HG03378 (cell line): ENCODE measurements around the gene ANO6.
"Not testable (repeated sequence)": the region's sequence is repeated elsewhere in the genome, so short reads cannot be mapped to it uniquely, and the experiment has no call there.

Source experiments
- ATAC-seq: cut with Tn5 transposase; IDR thresholded peaks from one replicate; pipeline ENCODE4 v1.9.1; 2021; ENCODE audit warnings: mild to moderate bottlenecking, moderate library complexity; ENCODE audit not compliant: unreplicated experiment

Gene ANO6, protein sequence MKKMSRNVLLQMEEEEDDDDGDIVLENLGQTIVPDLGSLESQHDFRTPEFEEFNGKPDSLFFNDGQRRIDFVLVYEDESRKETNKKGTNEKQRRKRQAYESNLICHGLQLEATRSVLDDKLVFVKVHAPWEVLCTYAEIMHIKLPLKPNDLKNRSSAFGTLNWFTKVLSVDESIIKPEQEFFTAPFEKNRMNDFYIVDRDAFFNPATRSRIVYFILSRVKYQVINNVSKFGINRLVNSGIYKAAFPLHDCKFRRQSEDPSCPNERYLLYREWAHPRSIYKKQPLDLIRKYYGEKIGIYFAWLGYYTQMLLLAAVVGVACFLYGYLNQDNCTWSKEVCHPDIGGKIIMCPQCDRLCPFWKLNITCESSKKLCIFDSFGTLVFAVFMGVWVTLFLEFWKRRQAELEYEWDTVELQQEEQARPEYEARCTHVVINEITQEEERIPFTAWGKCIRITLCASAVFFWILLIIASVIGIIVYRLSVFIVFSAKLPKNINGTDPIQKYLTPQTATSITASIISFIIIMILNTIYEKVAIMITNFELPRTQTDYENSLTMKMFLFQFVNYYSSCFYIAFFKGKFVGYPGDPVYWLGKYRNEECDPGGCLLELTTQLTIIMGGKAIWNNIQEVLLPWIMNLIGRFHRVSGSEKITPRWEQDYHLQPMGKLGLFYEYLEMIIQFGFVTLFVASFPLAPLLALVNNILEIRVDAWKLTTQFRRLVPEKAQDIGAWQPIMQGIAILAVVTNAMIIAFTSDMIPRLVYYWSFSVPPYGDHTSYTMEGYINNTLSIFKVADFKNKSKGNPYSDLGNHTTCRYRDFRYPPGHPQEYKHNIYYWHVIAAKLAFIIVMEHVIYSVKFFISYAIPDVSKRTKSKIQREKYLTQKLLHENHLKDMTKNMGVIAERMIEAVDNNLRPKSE

DNA sequence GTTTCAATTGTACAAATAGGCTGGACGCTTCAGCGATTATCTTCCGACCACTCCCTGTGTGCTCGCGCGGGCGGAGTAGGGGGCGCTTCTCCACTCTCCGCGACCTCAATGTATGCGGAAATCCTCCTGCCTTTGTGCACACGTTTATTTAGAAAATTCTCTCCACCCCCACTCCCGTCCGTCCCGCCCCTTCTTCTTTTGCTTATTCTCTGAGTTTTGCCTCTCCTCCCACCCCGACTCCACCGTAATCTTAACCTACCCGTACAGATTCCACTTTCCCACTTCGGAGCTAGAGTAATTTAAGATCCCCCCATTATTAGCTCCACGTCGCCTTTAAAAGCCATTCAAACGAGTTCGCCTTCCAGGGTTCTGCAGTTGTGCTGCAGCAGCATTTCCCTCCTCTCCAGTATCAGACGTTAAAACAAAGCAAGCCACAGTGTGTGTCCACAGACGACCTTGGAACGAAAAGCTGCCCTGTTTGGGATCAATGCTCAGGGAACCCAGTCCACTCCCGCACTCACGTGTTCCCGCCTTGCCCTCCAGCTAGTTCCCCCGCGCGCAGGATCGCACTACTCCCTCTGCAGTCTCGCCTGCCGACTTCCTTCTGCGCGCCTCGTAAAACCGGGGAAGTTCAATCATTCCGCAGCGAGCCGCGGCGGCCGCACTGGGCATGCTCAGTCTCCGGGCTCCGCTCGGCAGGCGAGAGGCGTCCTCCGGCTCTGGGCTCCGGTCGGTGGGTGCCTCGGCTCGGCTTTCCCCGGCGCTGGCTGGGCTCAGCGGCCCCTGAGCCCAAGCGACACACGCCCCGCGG, at the start of gene ANO6:
Gene ANO6 (plus strand): TSS at position 677 of the 811 bp plus-strand sequence. CDS start 227 bp downstream, outside the sequence.
- peak; percentile 66 for ATAC-seq

DNA sequence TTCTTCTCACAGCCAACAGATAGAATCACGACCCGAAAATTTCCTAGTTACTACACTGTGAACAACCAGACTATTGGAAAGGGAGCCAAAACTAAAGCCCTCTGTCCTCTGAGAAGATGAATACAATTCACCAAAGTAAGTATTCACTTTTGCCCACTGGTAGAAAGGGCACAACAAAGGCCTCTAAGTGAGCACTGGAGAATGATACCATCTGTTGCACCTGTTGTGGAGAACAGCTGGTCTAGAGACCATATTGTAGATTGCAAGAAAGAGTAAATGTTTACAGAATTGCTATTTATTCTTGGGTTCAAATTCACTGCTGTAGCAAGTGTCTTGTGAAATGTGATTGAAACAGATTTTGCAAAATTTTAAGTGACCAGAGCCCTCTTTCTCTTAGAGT, 46.9 kb upstream of the ANO6 start:
- ATAC-seq, result no peak

DNA sequence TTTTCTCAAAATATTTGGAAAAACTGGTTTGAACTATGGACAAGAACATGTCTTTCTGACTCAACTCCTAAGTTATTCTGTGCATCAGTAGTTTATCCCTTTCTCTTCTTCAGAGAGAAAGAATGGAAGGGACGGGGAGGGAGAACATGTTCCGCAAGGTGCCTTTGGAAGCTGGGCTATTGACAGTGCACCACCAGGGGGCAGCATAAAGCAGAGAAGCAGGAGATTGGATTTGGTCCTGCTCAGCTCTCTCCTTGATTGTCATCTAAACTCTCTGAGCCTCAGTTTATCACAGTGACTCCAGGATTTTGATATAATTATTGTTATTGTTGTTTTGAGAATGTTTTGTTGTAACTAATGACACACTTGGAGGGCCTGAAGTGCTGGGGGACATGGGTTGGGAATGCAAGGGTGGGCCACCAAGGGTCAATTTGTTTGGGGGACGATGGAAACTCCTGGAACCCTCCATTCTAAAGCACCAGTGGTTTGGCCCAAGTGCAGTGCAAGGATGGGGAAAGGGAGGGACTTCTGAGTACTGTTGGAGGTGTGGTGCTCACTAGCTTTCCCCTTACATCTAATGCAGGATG, 45.3 kb upstream of the ANO6 start:
- peak; percentile 58 for ATAC-seq

DNA sequence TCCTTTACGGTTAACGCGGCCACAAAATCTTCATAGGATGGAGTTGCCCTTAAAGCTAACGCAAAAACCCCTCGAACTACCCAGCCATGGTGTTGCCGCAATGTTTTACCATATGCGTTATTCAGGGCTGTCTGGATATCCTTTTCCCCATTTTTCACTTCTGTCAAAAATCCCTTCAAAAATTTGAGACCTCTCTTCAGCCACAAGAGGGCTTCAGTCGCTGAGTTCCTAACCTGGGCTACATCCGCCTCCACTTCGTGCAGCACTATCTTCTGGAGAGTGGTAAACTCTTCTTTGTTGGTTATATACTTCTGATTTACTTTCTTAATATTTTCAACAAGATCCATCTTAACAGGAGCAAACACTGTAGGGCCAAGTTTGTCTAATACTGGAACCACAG, 42.6 kb upstream of the ANO6 start:
- ATAC-seq, result not testable (repeated sequence)

DNA sequence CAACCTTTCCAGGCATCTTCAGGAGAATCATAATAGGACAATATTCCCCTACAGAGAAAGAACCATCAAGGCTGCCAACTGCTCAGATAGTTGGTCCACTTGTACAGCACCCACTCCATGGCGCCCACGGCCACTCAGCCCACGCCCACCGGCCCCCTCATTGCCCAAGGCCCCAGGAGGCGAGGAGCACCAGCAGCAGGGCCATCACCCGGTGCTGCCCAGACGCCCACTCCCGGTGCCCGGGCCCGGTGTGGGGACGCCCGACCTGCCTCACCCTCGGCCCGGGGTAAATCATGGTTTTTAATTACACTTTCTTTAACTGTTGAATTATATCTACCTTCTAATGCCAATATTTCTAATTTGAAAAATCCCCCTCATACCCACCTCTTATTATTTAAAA, 41.3 kb upstream of the ANO6 start:
- no peak for ATAC-seq

DNA sequence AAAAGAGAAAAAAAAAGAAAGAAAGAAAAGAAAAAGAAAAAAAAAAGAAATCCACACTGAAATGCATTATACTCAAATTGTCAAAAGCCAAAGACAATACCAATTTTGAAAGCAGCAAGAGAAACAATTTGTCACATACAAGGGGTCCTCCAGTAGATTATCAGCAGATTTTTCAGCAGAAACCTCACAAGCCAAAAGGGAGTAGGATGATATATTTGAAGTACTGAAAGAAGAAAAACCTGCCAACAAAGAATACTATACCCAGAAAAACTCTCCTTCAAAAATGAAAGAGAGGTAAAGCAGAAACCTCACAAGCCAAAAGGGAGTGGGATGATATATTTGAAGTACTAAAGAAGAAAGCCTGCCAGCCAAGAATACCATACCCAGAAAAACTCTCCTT, 37.1 kb upstream of the ANO6 start:
- ATAC-seq, result no peak

DNA sequence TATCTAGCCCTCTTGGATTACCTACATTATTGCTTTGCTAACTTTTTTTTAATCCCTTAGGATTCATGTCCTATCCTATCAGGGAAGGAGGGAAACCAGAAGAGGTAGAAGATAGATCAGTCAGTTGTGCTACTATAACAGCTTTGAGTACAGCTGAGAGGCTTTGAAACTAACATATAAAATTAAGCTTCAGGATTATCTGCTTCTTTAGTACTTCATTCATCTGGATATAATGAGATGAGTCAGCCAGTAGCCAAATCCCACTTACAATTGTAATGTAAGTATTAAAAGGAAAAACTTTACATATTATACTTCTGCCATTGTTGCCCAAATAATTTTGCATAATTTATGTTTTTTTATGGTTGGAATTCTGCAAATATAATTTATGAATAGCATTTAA, 33.4 kb upstream of the ANO6 start:
- ATAC-seq, result no peak

DNA sequence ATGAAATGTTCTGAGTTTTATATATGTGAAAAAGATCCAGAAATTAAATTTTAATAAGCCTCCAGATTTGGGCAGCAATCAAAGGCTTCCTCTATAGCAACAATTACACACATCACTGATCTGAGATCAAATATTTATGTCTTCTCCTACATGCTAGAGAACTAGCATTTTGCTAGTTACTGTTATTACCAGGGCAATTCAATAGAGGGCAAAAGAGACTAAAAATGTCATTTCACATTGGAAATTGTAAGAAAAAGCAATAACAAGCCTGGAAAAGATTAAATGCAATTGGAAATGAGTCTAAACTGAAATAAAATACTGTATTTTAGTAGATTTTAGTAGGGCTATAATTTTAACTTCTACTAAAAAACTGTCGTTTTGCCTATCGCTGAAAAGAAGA, 32.6 kb upstream of the ANO6 start:
- ATAC-seq, result no peak

DNA sequence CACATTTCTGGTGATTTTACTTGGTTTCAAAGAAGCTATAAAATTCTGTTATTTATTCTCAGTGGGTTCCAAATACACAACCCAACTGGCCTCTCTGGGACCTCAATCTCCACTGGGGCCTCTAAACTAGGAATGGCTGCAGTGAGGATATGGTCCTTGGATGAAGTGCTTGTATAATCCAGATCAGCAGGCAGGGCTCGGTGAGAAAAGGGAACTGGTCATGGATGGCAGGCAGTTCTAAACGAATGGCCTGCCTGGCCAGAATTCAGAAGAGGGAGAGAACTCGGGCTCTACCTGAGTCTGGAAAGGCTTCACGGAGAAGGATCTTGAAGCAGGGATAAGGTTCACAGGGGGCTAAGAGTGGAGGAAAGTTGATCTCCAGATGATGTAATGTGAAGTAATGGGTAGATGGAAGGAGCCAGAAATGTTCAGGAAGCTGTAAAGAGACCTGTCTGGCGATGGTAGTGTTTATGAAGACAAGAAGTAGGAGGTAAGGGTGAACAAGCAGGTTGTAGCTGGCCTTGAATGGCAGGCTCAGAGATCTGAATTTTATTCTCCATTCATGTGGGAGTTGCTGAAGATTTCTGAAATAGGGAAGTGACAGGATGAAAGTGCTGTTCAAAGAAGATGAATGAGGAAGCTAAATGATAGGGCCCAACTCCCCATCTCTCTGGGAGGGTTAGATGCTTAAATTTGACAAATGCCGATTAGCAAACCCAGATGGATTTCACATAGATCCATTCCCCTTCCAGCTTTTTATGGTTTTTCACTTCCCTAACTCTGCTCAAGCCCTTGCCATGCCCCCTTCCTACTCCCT, 31.5 kb upstream of the ANO6 start:
- no peak for ATAC-seq

DNA sequence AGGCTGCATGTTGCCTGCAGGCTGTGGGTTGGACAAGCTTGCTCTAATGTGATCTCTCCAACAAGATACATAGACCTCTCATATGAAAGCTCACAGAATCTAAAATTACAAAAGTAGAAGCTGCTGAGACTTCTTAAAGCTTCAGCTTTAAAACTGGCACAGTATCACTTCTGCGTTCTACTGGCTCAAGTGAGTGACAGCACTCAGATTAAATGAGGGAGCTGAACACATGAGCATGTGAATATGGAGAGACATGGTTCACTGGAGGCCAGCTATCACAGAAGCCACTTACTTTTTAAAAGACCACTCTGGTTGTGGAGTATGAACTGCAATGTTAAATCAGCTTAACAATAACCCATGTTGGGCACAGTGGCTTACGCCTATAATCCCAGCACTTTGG, 29.1 kb upstream of the ANO6 start:
- ATAC-seq, result no peak

DNA sequence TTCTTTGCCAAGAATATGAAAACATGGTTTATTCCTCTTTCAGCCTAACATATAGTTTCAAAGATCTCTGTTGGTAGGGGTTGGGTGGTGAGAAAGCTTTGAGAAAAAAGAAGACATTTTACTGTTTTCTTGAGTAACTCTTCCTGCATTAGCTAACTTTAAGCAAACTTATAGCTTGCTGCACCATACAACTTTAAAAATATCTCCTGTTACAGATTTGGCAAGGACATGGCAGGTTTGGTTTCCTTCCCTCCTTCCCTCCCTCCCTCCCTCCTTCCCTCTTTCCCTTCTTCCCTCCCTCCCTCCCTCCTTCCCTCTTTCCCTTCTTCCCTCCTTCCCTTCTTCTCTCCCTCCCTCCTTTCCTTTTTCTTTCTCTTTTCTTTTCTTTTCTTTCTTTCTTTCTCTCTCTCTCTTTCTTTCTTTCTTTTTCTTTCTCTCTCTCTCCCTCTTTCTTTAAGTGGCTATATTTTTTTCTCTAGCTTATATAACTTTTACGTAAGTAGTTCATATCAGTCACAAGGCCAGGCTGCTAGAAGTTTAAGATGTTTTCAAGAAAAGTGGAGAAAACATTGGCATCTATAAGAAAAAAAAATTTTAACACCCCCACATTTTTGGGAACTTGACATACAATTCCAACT, 26.0 kb upstream of the ANO6 start:
- no peak for ATAC-seq

DNA sequence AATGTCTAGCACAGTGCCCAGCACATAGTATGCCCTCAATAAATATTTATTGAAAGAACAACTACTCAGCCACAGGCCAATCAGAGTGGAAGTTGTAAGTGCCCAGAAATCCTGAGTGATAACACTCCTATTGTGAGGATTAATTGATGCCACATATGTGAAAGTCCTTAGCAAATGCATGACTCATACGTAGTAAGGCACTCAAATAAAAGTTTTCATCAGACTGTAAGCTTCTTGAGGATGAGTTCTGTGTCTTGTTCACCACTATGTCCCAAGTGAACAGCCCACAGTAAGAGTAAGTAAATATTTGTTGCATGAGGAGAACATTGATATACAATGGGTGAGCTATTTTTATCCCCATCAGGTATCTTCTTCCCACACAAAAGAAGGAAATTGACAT, 24.7 kb upstream of the ANO6 start:
- no peak for ATAC-seq

DNA sequence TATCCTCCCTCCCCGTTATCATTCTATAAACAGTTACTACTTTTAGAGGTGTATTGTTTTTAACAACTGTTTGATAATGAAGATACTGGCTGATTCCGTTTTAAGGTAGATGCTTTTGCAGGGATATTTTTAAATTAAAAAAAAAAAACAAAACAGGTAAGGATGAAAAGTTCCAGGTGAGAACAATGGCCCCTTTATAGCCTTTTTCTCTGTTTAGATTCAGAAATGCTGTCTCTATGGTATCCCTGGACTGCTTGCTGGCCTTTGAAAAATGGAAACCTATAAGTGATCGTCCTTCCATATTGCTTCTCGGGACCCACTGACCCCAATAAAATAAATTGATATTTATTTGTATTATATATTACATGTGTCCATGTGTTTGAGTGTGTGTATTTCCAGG, 23.2 kb upstream of the ANO6 start:
- no peak for ATAC-seq

DNA sequence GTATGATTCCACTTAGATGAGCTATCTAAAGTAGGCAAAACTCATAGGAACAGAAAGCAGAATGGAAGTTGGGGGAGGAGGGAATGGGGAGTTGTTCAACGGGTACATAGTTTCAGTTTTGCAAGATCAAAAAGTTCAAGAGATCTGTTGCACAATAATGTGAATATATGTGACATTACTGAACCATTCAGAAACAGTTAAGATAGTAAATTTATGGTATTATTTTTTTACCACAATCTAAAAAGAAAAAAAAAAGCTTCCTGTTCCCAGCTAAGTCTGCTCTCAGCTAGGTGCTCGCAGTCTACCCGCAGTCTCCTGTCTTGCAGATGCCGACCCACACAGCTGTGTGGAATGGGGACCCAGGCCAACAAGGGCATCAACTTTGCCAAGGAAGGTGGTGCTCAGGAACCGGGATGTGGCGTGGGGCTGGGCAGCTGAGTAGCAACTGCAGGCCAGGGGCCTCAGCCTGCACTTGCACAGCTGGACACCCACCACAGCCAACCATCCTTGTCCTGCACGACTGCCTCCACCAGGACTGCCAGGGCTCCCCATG, 15.3 kb upstream of the ANO6 start:
- ATAC-seq, result no peak

DNA sequence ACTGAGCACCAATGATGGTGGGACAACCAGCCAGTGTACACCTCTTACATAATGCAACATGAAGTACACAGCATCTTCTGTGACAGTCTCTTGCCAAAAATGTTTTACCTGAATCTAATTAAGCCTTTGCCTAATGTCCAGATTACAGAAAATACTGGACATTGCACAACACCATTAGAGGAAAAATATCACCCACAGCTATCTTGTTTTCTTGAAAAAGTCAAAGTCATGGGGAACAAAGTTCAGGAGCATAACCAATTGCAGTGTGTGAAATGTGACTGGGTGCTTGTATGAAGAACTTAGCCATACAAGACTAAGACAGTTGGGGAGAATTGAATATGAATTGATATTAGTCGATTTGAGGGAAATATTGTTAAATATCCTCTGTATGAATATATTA, 12.1 kb upstream of the ANO6 start:
- no peak for ATAC-seq

DNA sequence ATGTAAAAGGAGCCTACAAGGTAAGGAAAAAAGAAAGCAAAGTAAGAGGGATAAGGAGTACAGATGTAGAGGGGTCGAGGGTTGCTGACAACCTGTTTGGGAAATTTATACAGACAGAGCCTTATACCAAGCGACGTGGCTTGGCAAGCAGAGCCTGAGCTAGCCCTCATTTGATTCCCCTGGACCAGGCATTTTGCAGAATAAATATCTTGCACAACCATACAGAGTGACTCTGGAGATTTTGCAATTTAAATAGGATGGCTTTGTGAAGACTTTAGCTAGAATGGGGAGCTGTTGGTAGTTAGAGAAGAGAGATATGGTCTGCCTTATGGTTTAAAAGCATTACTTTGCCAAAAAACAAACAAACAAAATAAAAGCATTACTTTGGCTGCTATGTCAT, 11.1 kb upstream of the ANO6 start:
- ATAC-seq, result no peak

DNA sequence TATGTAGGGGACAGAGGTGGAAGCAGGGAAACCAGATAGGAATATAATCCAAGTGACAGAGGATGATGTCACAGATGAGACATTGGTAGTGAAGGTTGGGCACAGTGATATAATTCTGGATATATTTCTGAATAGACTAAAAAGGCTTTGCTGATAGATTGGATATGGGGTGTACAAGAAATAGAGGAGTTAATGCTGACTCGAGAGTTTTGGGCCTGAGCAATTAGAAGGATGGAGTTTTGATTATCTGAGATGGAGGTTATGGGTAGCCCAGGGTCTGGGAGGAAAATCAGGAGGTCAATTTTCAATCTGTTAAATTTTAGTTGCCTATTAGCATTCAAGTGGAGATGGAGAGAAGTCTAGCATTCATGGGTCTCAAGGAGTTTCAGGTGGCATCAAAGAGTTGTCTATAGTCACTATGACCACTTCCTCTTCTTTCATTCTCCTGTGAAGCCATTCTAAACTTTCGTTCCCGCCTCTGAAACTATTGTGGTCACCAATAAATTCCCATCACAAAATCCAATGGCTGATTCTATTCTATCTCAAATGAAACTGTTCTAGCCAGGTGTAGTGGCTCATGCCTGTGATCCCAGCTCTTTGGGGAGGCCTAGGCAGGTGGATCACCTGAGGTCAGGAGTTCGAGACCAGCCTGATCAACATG, 10.6 kb upstream of the ANO6 start:
- ATAC-seq, result peak; percentile 79

DNA sequence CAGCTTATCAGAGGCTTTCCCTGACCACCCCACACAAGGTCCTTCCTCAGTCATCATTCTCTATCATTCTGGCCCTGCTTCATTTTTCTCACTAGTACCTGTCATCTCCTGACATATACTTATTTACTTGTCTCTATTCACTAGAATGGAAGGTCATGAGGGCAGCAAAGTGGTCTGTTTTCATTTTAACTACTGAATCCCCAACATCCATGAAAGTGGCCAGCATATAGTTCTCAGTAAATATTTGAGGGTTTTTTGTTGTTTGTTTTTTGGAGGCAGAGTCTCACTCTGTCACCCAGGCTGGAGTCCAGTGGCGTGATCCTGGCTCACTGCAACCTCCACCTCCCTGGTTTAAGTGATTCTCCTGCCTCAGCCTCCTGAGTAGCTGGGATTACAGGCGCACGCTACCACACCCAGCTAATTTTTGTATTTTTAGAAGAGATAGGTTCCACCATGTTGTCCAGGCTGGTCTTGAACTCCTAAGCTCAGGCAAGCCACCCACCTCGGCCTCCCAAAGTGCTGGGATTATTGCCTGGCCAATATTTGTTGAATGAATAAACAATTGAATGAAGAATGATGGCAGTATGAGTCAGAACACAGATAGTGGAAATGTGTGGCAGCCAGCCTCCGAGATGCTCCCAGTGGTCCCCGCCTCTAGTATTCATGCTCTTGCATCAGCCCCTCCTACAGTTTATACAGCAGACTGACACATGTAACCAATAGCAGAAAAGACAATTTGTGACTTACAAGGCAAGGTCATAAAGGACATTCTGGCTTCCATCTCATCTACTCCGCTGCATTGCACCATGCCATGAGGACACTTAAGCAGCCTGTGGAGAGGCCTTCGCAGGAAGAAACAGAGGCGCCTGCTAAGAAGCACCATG, 7.0 kb upstream of the ANO6 start:
- ATAC-seq, result no peak
